Tongue (tissue), 2 donors: ENCODE results near the gene PAX2. TPM values are rescaled to one million over a fixed set of nuclear protein-coding genes. Genes with fewer than 3 reads are reported as not detected.

Experiments used
- DNase-seq: peaks from one replicate; pipeline ENCODE4 v3.0.0-alpha.2; 2015
- total RNA-seq: library from RNA; depleted of rRNA; stranded (reverse); fragments of >200 nt; gene quantifications from one replicate; pipeline ENCODE4 v1.2.3, GENCODE V29; 2014

PAX2 gene
- total RNA-seq, 1 donor from 2014 or later = not detected

DNA sequence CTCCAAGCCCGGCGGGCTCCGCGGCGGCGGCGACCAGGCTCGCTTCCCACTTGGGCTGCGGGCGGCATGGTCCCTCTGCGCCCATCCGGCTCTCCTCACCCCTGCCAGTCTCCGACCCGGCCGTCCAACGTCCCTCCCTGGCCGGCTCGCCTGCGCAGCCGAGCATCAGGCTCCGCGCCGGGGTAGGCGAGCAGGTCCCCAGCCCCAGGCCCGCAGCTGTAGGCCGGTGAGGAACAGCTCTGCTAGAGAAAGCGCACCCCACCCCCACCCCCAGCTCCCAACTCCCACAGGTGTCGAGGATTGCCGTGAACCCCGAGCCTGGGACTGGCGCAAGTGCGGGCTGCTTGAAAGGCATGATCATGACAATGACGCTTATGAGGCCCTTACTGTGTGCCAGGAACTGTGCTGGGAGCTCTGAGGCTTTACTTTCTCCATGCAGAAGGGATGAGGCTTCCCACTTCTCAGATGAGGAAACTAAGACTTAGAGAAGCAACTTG, 20.8 kb upstream of the PAX2 start:
- DNase-seq = no peak

DNA sequence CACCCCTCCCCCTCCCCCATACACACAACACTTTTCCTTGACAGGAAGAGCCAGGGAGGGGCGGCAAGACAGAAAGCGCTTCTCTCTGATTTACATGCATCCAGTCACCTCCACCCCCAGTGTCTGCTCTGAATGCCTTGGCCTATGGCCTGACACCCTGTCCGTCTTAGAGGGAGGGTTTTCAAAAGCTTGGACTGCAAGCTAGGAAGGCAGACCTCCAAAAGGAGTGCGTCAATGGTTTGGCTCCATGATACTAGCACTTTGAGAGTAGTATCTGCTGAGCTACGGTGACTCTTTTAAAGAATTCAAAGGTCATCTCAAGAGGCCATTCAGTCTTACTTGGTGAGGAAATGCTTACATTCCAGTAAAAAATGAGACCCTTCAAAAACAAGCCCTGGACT, 20.3 kb upstream of the PAX2 start:
- DNase-seq = no peak

DNA sequence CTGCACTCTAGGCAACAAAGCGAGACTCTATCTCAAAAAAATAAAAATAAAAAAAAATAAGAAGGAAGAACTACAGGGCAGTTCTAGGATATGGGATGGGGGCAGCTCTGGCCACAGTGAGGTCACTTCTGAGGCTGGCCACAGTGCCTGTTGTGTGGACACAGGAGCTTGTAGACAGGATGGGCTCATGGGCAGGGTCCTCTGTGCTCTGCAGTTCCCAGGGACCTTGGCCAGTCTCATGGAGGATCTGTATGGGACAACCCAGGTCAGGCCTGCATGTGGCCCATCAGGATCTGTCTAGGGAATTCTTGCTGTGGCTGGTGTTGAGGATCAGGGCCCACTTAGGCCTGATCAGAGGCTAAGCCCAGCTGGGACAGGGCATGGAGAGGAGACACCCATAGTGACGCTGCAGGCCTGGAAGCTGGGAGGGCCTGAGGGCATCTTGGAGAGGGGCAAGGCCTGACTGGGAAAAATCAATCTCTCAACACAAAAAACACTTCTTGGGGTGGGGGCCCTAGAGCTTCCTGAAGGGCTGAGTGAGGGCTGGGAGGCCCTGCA, 19.4 kb upstream of the PAX2 start:
- DNase-seq = no peak

DNA sequence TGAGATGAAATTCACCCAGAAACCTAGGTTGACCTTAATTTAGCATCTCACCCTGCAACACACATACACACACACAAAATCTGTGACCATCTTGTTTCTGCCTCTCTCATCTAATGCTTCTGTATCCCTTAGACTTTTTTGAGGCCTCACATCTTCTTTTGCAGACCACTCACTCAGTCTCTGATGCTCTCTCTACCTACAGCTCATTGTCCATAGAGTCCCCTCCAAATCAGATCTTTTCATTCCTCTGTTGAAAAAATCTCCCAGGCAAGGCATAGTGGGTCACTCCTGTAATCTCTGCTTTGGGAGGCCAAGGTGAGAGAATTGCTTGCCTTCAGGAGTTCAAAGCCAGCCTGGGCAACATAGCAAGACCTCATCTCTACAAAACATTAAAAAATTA, 17.6 kb upstream of the PAX2 start:
- DNase-seq = no peak

DNA sequence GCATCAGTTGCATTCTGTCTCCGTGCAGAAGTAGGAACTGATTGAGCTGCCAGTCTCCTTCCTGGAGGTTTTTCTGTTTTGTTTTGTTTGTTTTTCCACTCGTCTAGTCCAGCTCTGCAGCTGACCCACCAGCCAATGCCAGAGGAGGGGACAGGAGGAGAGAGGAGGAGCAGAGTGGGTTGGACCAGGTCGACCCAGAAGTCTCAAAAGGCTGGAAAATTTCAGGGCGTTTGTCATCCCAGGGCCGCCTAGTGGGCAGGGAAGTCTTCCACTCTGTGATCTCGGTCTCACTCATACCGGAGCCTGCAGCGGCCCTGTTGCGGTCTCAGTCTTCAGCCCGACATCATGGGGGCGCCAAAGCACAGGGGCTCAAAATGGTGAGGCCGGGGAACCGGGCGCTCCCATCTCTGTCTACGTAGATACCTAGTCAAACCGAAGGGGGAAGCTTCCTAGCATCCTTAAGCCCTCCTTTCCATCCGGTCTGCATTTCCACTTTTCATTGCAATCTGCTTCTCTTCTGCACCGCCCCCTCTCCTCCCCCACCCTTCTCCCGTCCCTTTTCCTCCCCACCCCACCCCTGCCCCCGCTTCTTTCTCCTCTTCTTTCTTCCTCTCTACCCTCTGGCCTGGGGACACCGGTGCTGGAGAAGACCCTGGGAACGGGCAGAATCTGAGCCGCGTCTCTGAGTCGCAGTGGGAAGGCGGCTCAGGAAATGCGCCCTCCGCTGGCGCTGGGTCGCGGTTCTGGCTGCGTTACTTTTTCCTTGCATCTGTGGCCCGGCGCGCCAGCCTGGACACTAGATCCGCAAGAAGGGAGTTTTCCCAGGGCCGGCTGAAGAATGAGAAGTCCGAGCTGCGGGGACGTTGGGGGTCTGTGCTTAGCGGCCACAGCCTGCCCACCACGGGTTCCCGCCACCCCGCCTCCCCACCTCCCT, 16.2 kb upstream of the PAX2 start:
- peak; percentile 48 for DNase-seq

DNA sequence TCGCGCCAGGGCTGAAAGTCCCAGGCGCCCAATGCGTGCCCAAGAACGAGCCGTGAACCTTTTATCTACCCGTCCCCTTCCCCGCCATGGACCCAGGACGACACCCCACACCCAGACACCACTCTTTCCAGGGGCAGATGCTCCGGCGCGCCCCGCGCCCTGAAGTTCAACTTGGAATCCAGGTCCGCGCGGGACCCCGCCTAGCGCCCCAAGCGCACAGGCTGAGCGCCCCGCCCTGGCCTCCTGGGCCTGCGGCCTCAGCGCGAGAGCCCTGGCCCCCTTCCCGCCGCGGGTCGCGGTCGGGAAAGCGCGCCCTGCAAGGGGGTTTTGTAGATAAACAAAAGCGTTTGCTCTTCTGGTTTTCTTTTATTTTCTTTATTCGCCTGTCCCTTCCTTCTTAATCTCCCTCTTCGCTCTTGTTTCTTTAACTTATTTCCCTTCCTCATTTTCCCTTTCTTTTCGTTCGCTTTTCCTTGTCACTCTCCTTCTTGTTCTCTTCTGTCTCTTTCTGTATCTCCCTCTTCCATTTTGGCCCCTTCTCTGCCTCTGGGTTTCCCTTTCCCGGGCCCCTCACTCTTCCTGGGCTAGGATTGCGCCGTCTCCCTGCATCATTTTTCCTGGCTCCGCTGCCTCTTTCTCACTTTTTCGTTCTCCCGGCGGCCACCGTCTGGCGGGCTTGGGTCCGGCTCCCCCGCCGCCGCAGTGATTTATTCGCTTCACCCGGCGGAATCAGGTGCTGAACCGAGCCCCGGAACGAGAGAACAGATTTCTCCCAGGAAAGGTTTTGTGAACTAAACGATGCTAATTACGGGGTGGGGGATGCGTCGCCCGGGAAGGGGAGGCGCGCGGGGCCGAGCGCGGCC, 15.3 kb upstream of the PAX2 start:
- peak; percentile 40 for DNase-seq

DNA sequence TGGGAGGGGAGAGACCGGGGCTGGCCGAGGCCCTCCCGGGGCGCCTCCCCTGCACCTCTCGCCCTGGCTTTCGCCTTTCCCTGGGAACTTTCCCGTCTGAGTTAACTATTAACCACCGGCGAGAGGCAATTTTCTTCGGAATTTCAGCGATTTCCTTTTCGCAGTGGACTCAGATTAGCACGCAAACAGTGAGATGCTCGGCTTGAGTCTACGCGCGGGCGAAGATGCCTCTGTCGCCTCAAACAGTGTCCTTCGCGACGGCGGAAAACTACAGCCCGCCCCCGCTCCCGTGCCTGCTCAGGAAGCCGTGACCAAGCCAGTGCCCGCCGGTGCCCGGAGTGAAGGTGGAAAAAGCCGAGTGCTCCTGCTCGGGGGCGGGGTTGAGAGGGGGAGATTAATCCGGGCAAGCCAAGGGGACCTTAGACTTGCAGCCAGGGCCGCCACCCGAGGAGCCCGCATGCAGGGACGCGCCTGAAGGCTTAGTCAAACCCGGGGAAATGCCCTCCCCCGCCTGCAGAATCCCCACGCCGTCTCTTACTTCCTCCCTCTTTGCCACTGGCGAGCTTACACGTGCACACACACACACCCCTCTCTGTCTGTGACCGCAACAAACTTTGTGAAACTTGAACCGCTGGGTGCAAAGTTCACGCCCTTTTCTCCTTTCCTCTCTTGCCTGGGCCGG, 14.5 kb upstream of the PAX2 start:
- no peak for DNase-seq

DNA sequence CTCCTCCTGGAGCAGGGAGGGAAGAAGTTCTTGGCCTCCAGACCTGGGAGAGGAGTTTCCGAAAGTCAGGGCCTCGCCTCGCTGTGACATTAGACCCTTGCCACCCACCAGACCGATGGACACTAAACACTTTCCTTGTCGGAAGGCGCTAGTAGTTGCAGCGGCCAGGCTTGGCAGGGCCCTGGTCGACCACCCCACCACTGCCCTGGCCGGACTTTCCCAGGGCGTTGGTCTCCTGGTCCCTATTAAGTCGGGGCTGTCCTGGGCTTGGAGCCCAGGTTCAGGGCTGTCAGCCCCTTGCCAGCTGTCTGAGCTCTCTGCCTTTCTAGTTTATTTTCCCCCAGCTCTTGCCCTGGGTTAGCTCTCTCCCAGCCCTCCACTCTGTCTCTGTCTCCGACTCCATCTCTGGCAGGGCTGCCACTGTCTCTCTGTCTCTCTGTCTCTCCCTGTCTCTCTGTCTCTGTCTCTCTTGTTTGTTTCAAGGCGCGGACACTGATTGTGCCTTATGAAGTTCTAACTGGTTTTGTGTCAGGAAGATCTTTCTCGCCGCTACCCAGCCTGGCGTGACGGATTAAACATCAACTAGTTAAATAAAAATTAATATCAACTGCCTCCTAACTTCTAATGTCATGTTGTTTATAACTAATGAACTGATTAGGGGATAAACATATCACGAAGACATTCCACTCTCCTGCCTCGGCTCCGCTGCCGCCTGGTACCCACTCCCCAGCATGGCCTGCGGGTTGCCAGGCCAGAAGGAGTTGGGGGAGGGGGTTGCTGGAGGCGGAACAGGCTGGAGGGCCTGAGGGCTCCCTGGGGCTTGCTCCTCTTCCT, 13.8 kb upstream of the PAX2 start:
- no peak for DNase-seq

DNA sequence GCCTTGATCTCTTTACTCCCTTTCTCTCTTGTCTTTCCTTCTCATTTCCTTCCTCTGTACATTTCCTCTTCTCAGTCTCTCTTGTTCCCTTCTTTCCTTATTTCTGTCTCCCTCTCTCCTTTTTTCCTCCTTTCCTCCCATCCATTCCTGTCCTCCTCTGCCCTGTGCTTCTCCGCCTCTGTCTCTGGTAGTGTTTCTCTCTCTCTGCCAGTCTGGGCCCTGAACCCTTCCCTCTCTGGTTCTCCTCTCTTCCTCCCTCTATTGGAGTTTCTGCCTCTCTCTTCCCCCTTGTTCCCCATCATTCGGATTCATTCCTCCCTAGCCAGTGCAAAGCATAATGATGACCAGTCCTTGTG, 13.2 kb upstream of the PAX2 start:
- DNase-seq = no peak

DNA sequence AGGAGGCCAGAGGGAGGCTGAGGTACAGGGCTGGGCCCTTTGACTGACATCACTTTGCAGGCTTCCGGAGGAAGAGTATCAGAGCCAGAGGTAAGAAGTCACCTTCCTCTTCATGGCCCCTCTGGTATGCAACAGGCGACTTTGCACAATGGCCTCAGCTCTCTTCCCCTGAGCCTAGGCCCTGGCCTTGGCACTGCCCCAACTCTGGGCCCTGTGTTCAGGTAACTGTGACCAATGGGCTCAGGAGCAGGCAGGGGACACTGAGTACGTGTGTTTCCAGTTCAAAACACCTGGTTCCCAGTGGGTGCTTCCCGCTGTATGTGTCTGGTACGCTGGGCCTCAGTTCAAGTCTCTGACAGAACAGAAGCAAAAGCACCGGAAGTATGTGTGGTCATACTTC, 12.1 kb upstream of the PAX2 start:
- DNase-seq = no peak

DNA sequence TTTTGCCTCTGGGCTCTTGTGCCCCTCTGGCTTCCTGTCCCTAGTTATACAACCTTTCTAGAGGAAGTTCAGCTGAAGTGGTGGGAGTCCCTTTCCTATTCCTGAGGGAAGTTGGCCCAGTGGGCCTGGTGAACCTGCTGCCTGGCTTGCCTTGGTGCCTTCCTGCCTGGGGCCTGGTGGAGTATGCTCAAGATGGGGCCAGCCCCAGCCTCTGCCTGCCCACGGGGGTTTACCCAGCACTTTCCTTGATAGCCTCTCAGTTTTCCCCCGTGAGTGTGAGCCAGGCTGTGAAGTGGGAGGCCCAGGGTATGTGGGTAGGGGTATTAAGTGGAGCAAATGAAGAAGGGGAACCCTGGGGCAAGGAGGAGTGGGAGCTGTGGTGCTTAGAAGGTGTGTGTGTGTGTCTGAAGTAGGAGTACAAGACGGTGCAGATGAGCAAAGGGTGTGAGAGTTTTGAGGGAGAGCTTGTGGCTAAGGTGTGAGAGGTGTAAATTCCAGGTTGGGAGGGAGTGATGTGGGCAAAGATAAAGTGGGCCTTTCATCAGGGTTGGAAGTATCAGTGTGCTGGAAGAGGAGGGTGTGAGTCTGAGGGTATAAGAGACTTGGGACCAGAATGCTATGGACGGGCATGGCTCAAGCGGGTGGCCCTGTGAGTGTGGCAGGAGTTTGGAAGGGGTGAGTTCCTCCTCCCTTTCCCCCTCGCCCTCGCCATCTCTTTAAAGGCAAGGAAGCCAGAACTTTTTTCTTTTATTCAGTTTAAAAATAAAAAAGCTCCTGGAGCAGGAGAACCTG, 10.9 kb upstream of the PAX2 start:
- DNase-seq = no peak

DNA sequence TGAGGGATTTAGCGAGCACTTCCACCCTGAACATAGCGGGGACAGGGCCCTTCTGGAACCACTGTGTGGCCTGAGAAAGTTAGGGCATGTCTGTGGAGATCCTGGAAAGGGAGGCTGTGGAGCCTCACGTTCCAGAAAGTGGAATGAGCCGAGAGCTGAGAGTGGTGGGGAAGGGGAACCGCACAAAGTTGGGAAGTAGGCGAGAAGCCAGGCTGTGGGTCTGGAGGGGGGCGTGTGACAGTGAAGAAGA, 10.4 kb upstream of the PAX2 start:
- no peak for DNase-seq

DNA sequence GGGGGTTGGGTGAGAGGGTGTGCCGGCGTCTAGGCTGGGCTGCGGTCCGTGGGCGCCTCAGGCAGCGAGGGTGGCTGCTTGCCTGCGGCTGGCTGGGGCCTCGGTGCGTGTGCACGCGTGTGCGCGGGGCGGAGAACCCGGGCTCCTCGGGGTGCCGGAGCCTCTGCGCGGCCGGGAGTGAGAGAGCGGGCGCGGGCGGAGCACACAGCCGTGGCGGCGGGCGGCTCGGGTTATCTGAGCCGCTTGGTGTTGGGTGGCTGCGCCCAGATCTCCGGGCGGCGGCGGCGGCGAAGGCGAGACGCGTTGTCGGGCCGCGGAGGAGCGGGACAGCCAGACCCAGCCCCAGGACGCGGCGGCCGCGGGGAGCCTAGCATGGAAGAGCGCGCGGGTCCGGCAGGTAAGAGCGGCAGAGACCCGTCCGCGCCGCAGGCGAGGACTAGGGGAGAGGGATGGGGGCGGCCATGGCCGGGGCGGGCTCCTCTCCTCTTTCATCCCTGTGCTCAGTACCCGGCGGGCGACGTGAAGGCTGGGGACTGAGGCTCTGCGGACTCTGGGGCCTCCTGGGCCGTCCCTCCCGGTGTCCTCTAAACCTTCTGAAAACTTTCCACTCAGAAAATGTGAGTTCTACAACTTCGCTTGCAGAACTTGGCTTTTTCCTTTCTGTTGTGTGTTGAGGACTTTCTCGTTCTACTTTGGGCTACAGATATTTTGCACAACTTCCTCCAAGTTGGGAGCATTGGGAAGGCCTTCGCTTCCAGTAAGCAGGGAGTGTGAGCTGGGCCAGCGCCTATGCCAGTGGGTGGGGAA, 9.8 kb upstream of the PAX2 start:
- DNase-seq = no peak

DNA sequence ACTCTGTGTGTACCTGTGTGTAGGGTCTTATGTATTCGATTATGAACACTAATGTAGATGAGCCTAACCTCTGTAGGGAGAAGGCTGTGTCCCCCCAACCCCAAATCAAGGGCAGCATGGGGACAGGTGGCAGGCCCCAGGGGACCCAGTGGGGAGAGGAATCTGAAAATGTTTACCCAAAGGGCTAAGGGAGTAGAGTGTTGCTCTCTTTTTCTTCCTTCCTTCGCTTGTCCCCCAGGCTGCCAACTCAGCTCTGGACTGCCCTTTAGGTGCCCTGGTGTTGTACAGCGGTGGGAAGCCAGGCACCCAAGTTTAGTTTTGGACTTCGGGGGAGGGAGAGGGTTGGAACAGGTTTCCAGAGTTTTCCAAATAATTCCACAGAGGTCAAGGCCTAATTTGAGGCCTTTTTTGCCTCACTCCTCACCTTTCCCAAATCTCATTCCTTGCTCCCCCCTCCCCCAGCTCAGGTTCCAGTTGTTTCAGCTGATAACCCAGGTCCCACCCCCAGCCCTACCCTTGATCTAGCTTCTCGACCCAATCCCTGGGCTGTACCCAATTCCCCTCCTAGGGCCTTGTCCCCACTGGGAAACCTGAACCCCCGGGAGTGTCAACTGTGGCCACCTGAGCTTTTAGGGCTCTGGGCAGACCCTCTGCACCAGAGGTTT, 9.1 kb upstream of the PAX2 start:
- DNase-seq = no peak

DNA sequence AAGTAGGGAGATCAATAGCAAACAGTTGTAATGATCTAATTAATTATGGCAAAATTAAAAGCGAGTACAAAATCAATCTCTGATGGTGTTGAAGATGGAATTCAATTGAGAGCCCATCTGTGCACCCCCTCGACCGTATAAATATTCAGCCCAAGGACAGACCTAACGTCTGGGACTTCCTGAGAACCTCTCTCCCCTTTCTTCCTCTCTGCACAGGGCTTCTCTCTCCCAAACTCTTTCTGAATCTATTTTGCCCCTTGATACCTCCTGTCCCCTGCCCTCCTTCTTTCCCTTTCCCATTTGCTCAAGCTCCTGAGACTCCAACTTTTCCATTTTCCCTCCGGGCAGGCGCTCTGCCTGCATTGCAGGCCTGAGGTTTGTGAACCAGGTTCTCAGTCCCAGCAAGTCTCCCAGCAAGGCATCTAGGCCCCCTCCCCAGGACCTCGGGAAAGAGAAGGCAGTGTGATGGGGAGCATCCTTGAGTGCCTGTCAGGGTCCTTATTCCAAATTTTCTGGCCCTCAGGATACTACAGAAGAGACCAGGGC, 8.5 kb upstream of the PAX2 start:
- no peak for DNase-seq

DNA sequence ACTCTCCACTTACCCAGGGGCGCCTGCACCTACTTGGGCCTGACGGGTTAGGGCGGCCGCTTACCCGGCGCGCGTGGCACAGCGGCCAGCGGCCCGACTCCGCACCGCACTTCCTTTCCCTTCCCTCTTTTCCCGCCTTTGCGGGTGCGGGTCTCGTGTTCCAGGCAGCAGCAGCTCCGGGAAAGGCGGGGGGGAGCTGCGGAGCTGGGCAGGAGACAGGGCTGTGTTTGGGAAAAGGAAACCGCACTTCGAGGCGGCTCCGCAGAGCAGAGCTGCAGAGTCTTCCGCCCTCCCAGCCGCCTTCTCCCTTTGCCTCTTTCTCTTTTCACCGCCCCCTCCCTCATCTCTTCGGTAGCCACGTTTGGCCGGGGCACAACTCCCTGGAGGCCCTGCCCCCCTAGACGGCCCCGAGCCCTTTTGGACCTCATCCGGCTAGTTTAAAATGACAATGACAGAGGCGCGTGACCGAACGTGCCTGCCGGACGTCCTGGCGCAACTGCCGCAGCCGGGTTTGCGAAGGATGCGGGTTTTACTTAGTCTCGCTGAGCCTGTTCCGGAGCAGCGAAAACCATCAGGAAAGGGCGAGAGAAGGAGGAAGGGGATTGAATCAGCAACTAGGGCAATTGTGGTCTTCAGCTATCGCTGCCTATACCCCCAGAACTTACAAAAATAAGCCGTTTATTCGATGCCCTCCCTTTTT, 7.9 kb upstream of the PAX2 start:
- no peak for DNase-seq

DNA sequence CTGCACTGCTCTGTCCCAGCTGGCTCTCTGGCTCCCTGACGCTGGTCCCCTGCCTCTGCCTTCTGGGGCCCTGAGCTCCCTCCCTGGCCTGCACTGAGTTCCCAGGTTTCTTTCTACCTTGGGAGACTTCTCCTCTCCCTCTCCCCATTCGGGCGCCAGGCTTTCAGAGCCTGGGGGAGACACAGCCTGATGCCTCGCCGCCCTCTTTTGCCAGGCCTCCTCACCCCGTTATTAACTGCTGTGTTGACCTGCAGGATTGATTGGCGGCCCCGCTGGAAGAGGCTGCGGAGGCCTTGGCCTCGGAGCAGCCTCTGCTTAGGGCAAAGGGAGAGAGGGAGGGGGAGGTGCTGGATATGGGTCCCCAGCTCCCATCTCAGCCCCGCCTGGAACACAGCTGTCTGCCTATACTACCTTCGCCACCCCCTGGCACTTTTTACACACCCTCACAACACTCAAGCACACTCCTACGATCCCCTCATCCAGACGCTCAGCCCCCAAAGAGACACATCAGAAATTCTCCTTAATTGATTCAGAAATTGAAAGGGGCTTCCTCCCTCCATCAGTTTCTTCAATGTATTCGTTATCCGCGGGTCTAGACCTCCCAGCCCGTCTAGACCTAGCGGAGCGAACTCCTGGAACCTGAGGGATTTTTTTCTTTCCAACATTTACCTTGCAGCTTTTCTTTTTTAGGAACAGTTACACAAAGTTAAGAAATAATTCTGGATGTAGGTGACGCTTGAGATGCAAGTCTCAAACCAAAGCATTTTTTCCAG, 7.1 kb upstream of the PAX2 start:
- no peak for DNase-seq
